Measurements from ENCODE around the gene GSTT2. TPM values are rescaled to one million over a fixed set of nuclear protein-coding genes. Genes with fewer than 3 reads are reported as not detected.

Gene GSTT2
- total RNA-seq, 1 donor from 2014 or later, result not detected

GRCh38 chr22:24016156-24016555 lies 36.2 kb downstream of the GSTT2 start:
- H3K4me1 Mint-ChIP-seq, result peaks cover 23% of the 10 kb centered on the region
- no peaks in the 10 kb centered on the region for H3K27me3 Mint-ChIP-seq (ENCODE audit: low read depth)
- DNase-seq (ENCODE audit: low read depth, low spot score), result no peak
- peak overlapping the region; percentile 33 for H3K4me3 Mint-ChIP-seq
- H3K36me3 Mint-ChIP-seq (ENCODE audit: low read depth), result peaks cover 10% of the 10 kb centered on the region
- no peaks in the 10 kb centered on the region for H3K9me3 Mint-ChIP-seq
- TF ChIP-seq CTCF (conservative IDR thresholded peaks at IDR 0.05), result no peak
- H3K27ac Mint-ChIP-seq (ENCODE audit: unreplicated experiment), result no peak overlapping the region

- Mint-ChIP-seq H3K27me3 (ENCODE audit: low read depth) (no peaks in the 10 kb centered on the region), H3K4me3 (no peak overlapping the region), H3K27ac (ENCODE audit: unreplicated experiment) (no peak overlapping the region), H3K36me3 (ENCODE audit: low read depth) (peaks cover 18% of the 10 kb centered on the region), H3K9me3 (peaks cover 5% of the 10 kb centered on the region), H3K4me1 (no peaks in the 10 kb centered on the region)
- DNase-seq (ENCODE audit: low read depth, low spot score), result no peak
- TF ChIP-seq CTCF (conservative IDR thresholded peaks at IDR 0.05), result no peak
Measured at GRCh38 chr22:24021304-24021703, 41.4 kb downstream of the GSTT2 start.

- Mint-ChIP-seq H3K27me3 (ENCODE audit: low read depth) (no peaks in the 10 kb centered on the region), H3K36me3 (ENCODE audit: low read depth) (peaks cover 10% of the 10 kb centered on the region), H3K4me3 (no peak overlapping the region), H3K4me1 (no peaks in the 10 kb centered on the region), H3K9me3 (peaks cover 5% of the 10 kb centered on the region), H3K27ac (ENCODE audit: unreplicated experiment) (no peak overlapping the region)
- TF ChIP-seq CTCF (conservative IDR thresholded peaks at IDR 0.05), result no peak
- DNase-seq (ENCODE audit: low read depth, low spot score), result no peak
Measured at GRCh38 chr22:24023204-24023789, 43.4 kb downstream of the GSTT2 start.

- DNase-seq (ENCODE audit: low read depth, low spot score), result no peak
- no peak for TF ChIP-seq CTCF (conservative IDR thresholded peaks at IDR 0.05)
- no peaks in the 10 kb centered on the region for H3K27me3 Mint-ChIP-seq (ENCODE audit: low read depth)
- H3K4me1 Mint-ChIP-seq, result no peaks in the 10 kb centered on the region
- H3K27ac Mint-ChIP-seq (ENCODE audit: unreplicated experiment), result no peak overlapping the region
- H3K36me3 Mint-ChIP-seq (ENCODE audit: low read depth), result peaks cover 10% of the 10 kb centered on the region
- no peak overlapping the region for H3K4me3 Mint-ChIP-seq
- peaks cover 5% of the 10 kb centered on the region for H3K9me3 Mint-ChIP-seq
Measured at GRCh38 chr22:24024354-24024753, 44.4 kb downstream of the GSTT2 start.

- no peak for DNase-seq (ENCODE audit: low read depth, low spot score)
Measured at GRCh38 chr22:24025475-24025874, 45.5 kb downstream of the GSTT2 start.

More at GRCh38 chr22:24025475-24025874, 45.5 kb downstream of the GSTT2 start:
- TF ChIP-seq CTCF (conservative IDR thresholded peaks at IDR 0.05), result no peak
- peaks cover 10% of the 10 kb centered on the region for H3K36me3 Mint-ChIP-seq (ENCODE audit: low read depth)
- H3K27me3 Mint-ChIP-seq (ENCODE audit: low read depth), result no peaks in the 10 kb centered on the region
- H3K4me3 Mint-ChIP-seq, result no peak overlapping the region
- H3K4me1 Mint-ChIP-seq, result no peaks in the 10 kb centered on the region
- H3K9me3 Mint-ChIP-seq, result peaks cover 5% of the 10 kb centered on the region
- H3K27ac Mint-ChIP-seq (ENCODE audit: unreplicated experiment), result no peak overlapping the region

Data from neural crest cell (in vitro differentiated cells).